Lower leg skin (tissue), 3 donors: ENCODE results near the gene BCL11A.

ENCODE experiments used
- POLR2A ChIP-seq, 2 donors: fragments of 450-650 bp; IDR thresholded peaks; one replicate each; pipeline ENCODE4 v1.6.1; 2016 to 2017; ENCODE audit warnings: antibody characterized with exemption in 2 of 2, mild to moderate bottlenecking in 1 of 2, moderate library complexity in 1 of 2
- TF ChIP-seq, protein P1 (sequence below), 3 donors: fragments of 450-650 bp; IDR thresholded peaks; one replicate each; pipeline ENCODE4 v1.5.1; 2016; ENCODE audit warnings: antibody characterized with exemption in 3 of 3, mild to moderate bottlenecking in 3 of 3, moderate library complexity in 2 of 3

DNA sequence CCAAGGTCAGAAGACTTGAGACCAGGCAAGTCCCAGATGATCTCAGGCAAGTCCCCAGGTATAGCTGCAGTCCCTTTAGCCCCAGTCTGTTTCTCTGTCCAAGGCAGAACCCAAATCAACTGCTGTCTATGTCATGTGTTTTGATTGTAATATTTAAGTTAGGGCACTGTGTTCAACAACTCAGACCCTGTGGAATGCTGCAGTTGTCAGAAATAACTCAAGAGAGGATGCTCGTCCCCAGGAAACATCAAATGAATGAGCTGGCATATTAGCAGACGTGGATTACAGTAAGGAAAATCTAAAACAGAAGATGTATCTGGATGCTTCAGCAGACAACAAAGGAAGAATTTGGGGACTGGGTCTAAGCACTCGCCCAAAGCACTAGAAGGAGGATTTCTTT is 70.1 kb downstream of the BCL11A start:
- TF ChIP-seq, protein P1, sequence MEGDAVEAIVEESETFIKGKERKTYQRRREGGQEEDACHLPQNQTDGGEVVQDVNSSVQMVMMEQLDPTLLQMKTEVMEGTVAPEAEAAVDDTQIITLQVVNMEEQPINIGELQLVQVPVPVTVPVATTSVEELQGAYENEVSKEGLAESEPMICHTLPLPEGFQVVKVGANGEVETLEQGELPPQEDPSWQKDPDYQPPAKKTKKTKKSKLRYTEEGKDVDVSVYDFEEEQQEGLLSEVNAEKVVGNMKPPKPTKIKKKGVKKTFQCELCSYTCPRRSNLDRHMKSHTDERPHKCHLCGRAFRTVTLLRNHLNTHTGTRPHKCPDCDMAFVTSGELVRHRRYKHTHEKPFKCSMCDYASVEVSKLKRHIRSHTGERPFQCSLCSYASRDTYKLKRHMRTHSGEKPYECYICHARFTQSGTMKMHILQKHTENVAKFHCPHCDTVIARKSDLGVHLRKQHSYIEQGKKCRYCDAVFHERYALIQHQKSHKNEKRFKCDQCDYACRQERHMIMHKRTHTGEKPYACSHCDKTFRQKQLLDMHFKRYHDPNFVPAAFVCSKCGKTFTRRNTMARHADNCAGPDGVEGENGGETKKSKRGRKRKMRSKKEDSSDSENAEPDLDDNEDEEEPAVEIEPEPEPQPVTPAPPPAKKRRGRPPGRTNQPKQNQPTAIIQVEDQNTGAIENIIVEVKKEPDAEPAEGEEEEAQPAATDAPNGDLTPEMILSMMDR (IDR thresholded peaks at IDR 0.05) = no peak
- no peak for TF ChIP-seq POLR2A (IDR thresholded peaks at IDR 0.05)
